ENCODE data around the gene ZNF57.
"Not testable (repeated sequence)": the region's sequence is repeated elsewhere in the genome, so short reads cannot be mapped to it uniquely, and the experiment has no call there.

The ZNF57 gene

GRCh38 chr19:2888731-2889224 is 11.9 kb upstream of the ZNF57 start:
- no peak for DNase-seq
- in situ Hi-C loops (cut with HindIII; ENCODE audit: low pct_ligation_motif_present, low pct_unique_long_range_greater_than_20kb, low sequenced_read_pairs), result no loop called here

GRCh38 chr19:2890531-2890930 is 10.2 kb upstream of the ZNF57 start:
- DNase-seq; in situ Hi-C loops (cut with HindIII; ENCODE audit: low pct_ligation_motif_present, low pct_unique_long_range_greater_than_20kb, low sequenced_read_pairs): not testable (repeated sequence)

GRCh38 chr19:2896694-2897093 is 4.0 kb upstream of the ZNF57 start:
- in situ Hi-C loops (cut with HindIII; ENCODE audit: low pct_ligation_motif_present, low pct_unique_long_range_greater_than_20kb, low sequenced_read_pairs), result no loop called here
- no peak for DNase-seq

- no peak for DNase-seq
- in situ Hi-C loops (cut with HindIII; ENCODE audit: low pct_ligation_motif_present, low pct_unique_long_range_greater_than_20kb, low sequenced_read_pairs), result no loop called here
Measured at GRCh38 chr19:2902590-2903218, 2.0 kb downstream of the ZNF57 start.

- in situ Hi-C loops (cut with HindIII; ENCODE audit: low pct_ligation_motif_present, low pct_unique_long_range_greater_than_20kb, low sequenced_read_pairs); DNase-seq: not testable (repeated sequence)
Measured at GRCh38 chr19:2903326-2903725, 2.6 kb downstream of the ZNF57 start.

GRCh38 chr19:2905918-2906519 is 5.3 kb downstream of the ZNF57 start:
- no peak for DNase-seq
- in situ Hi-C loops (cut with HindIII; ENCODE audit: low pct_ligation_motif_present, low pct_unique_long_range_greater_than_20kb, low sequenced_read_pairs), result no loop called here

- DNase-seq, result no peak
- in situ Hi-C loops (cut with HindIII; ENCODE audit: low pct_ligation_motif_present, low pct_unique_long_range_greater_than_20kb, low sequenced_read_pairs), result no loop called here
Measured at GRCh38 chr19:2906631-2907195, 6.0 kb downstream of the ZNF57 start.

- DNase-seq, result no peak
- in situ Hi-C loops (cut with HindIII; ENCODE audit: low pct_ligation_motif_present, low pct_unique_long_range_greater_than_20kb, low sequenced_read_pairs), result no loop called here
Measured at GRCh38 chr19:2912306-2912705, 11.6 kb downstream of the ZNF57 start.

- no peak for DNase-seq
- in situ Hi-C loops (cut with HindIII; ENCODE audit: low pct_ligation_motif_present, low pct_unique_long_range_greater_than_20kb, low sequenced_read_pairs), result no loop called here
Measured at GRCh38 chr19:2917275-2918184, 16.8 kb downstream of the ZNF57 start.

- in situ Hi-C loops (cut with HindIII; ENCODE audit: low pct_ligation_motif_present, low pct_unique_long_range_greater_than_20kb, low sequenced_read_pairs), result no loop called here
- no peak for DNase-seq
Measured at GRCh38 chr19:2922987-2923386, 22.3 kb downstream of the ZNF57 start.

- no peak for DNase-seq
- in situ Hi-C loops (cut with HindIII; ENCODE audit: low pct_ligation_motif_present, low pct_unique_long_range_greater_than_20kb, low sequenced_read_pairs), result no loop called here
Measured at GRCh38 chr19:2923510-2923909, 22.8 kb downstream of the ZNF57 start.

GRCh38 chr19:2926341-2927031 is 25.8 kb downstream of the ZNF57 start:
- DNase-seq, result no peak
- in situ Hi-C loops (cut with HindIII; ENCODE audit: low pct_ligation_motif_present, low pct_unique_long_range_greater_than_20kb, low sequenced_read_pairs), result no loop called here

GRCh38 chr19:2927032-2927430 is 26.3 kb downstream of the ZNF57 start:
- in situ Hi-C loops (cut with HindIII; ENCODE audit: low pct_ligation_motif_present, low pct_unique_long_range_greater_than_20kb, low sequenced_read_pairs), result no loop called here
- DNase-seq, result no peak

GRCh38 chr19:2933490-2933910 is 32.8 kb downstream of the ZNF57 start:
- in situ Hi-C loops (cut with HindIII; ENCODE audit: low pct_ligation_motif_present, low pct_unique_long_range_greater_than_20kb, low sequenced_read_pairs), result no loop called here
- DNase-seq, result no peak

- in situ Hi-C loops (cut with HindIII; ENCODE audit: low pct_ligation_motif_present, low pct_unique_long_range_greater_than_20kb, low sequenced_read_pairs); DNase-seq: not testable (repeated sequence)
Measured at GRCh38 chr19:2935863-2936262, 35.1 kb downstream of the ZNF57 start.

- DNase-seq, result no peak
- in situ Hi-C loops (cut with HindIII; ENCODE audit: low pct_ligation_motif_present, low pct_unique_long_range_greater_than_20kb, low sequenced_read_pairs), result no loop called here
Measured at GRCh38 chr19:2942928-2943640, 42.4 kb downstream of the ZNF57 start.

- in situ Hi-C loops (cut with HindIII; ENCODE audit: low pct_ligation_motif_present, low pct_unique_long_range_greater_than_20kb, low sequenced_read_pairs), result no loop called here
Measured at GRCh38 chr19:2944403-2944774, 43.7 kb downstream of the ZNF57 start.

More at GRCh38 chr19:2944403-2944774, 43.7 kb downstream of the ZNF57 start:
- DNase-seq, result no peak
